Measurements from ENCODE around the gene CLIP2.

- TF ChIP-seq RFX5 (IDR thresholded peaks at IDR 0.05; ENCODE audit: low read length): no peak
- no peak for TF ChIP-seq JUND (IDR thresholded peaks at IDR 0.05)
- TF ChIP-seq CTCF (IDR thresholded peaks at IDR 0.05): no peak
- no peak for TF ChIP-seq MXI1 (IDR thresholded peaks at IDR 0.05; ENCODE audit: low read depth, low read length)
Observed at GRCh38 chr7:74284781-74285259, 4.4 kb upstream of the CLIP2 start.
